NCI-H1417 (cell line): ENCODE measurements around the gene NFATC2IP.
A peak's percentile ranks its signal among the peaks of the same experiment; 100 is the strongest.
"Not testable (repeated sequence)": the region's sequence is repeated elsewhere in the genome, so short reads cannot be mapped to it uniquely, and the experiment has no call there.

Source experiments
- DNase-seq, 3 experiments: peaks; one replicate each; lab custom pipeline; 2025; lab: John Stamatoyannopoulos, UW

The NFATC2IP gene

DNA sequence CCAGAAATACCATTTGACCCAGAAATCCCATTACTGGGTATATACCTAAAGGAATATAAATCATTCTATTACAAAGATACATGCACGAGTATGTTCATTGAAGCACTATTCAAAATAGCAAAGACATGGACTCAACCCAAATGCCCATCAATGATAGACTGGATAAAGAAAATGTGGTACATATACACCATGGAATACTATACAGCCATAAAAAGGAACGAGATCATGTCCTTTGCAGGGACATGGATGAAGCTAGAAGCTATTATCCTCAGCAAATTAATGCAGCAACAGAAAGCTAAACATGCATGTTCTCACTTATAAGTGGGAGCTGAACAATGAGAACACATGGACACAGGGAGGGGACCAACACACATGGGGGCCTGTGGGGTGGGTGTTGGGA is 24.5 kb upstream of the NFATC2IP start:
- DNase-seq, result not testable (repeated sequence)

DNA sequence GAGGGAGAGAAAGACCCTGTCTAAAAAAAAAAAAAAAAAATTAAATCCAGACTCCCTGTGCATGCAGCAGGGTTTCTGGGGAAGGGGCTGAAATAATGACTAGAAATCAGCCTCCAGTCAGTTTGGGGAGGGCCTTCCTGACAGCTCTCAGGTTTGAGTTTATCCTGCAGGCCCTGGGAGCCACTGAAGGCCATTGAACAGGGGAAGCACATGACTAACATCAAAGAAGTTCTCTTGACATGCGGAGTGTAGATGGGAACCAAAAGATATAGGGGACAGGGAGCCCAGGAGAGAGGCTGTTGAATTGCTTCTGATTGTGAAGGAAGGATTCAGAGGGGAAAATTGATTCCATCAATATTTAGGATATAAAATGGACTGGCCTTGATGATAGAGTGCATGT is 22.9 kb upstream of the NFATC2IP start:
- no peak for DNase-seq

DNA sequence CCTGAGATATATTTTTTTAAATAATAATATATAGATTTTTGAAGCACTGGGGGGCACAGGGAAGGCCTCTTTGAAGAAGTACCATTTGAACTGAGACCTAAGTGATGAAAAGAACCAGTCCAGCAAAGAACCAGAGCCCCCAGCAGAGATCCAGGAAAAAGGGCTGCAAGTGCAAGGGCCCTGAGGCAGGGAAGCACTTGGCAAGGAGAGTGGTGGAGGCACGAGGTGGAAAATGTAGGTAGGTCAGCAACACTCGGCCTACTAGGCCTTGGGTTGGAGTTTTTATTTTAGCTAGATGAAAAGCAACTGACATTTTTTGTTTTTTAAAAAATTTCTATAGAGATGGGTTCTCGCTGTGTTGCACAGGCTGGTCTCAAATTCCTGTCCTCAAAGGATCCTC is 20.5 kb upstream of the NFATC2IP start:
- no peak for DNase-seq

DNA sequence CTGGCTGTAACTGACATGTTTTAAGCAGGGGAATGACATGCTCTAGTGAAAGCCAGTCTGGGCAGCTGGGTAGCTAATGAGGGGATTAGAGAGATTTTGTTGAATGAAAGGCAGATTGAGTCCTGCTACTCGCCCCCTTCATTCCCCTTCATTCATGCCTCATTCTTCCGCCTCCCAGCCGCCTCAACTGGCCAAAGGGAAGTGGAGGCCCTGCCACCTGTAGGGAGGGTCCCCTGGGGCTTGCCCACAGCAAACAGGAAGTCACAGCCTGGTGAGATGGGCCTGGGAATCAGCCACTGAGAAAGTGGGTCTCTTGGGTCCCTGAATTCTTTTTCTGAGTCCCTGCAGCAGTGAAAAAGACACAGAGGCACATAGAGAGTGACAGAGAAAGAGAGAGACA is 20.1 kb upstream of the NFATC2IP start:
- peak in 1 of 3 experiments; percentile 3 for DNase-seq

DNA sequence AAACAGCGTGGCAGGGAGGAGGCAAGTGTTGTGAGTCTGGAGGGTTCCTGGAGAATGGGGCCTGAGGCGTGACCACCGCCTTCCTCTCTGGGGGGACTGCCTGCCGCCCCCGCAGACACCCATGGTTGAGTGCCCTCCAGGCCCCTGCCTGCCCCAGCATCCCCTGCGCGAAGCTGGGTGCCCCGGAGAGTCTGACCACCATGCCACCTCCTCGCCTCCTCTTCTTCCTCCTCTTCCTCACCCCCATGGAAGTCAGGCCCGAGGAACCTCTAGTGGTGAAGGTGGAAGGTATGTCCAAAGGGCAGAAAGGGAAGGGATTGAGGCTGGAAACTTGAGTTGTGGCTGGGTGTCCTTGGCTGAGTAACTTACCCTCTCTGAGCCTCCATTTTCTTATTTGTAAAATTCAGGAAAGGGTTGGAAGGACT is 18.9 kb upstream of the NFATC2IP start, which contains the start of gene CD19:
TSS of gene CD19 (plus strand) at position 171 of the 425 bp plus-strand sequence. CDS start at position 201, 30 bp downstream.
- no peak for DNase-seq

DNA sequence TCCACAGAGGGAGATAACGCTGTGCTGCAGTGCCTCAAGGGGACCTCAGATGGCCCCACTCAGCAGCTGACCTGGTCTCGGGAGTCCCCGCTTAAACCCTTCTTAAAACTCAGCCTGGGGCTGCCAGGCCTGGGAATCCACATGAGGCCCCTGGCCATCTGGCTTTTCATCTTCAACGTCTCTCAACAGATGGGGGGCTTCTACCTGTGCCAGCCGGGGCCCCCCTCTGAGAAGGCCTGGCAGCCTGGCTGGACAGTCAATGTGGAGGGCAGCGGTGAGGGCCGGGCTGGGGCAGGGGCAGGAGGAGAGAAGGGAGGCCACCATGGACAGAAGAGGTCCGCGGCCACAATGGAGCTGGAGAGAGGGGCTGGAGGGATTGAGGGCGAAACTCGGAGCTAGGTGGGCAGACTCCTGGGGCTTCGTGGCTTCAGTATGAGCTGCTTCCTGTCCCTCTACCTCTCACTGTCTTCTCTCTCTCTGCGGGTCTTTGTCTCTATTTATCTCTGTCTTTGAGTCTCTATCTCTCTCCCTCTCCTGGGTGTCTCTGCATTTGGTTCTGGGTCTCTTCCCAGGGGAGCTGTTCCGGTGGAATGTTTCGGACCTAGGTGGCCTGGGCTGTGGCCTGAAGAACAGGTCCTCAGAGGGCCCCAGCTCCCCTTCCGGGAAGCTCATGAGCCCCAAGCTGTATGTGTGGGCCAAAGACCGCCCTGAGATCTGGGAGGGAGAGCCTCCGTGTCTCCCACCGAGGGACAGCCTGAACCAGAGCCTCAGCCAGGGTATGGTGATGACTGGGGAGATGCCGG is 18.2 kb upstream of the NFATC2IP start:
- no peak for DNase-seq

DNA sequence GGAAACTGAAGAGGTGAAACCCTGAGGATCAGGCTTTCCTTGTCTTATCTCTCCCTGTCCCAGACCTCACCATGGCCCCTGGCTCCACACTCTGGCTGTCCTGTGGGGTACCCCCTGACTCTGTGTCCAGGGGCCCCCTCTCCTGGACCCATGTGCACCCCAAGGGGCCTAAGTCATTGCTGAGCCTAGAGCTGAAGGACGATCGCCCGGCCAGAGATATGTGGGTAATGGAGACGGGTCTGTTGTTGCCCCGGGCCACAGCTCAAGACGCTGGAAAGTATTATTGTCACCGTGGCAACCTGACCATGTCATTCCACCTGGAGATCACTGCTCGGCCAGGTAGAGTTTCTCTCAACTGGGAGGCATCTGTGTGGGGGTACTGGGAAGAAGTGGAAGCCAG is 17.6 kb upstream of the NFATC2IP start:
- no peak for DNase-seq

DNA sequence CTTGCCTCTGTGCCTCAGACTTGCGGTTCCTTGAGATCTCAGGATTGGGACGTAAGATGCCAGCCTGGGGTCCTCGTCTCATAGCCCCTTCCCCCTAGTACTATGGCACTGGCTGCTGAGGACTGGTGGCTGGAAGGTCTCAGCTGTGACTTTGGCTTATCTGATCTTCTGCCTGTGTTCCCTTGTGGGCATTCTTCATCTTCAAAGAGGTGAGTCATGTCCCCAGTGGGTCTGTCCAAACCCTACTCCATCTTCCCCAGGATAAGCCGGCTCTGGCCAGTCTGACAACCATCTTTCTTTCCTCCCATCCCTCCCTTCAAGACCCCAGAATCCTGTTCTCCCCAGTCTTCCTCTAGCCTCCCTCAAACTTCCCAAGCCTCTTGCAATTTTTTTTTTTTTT is 15.4 kb upstream of the NFATC2IP start:
- DNase-seq, result no peak

DNA sequence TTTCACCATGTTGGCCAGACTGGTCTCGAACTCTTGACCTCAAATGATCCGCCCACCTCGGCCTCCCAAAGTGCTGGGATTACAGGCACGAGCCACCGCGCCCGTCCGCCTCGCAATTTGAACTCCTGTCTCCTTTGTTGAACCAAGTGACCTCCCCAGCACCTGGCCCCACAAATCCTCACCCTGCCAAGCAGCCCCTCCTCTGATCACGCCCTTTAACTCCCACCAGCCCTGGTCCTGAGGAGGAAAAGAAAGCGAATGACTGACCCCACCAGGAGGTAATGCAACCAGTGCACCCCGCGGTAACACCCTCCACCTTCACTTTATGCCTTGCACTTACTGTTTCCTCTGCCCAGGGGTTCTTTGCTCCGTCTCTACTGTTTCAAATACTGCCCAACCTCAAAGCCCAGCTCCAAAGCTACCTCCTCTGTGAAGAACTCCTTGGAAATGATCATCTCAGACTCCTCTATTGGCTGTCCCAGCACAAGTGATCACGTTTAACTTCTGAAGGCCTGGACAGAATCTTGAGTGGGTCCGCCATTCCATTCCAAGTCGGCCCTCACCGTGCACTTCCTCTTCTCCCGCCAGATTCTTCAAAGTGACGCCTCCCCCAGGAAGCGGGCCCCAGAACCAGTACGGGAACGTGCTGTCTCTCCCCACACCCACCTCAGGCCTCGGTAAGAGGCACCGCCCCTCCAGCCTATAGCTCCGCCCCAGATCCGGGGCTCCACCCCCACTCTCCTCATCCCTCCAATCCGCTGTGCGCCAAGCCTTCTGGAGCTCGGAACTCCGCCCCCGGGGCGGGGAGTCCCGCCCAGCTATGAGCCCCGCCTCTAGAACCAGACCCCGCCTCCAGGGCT is 14.6 kb upstream of the NFATC2IP start:
- peak; percentile 54 to 81 (median 71) for DNase-seq

DNA sequence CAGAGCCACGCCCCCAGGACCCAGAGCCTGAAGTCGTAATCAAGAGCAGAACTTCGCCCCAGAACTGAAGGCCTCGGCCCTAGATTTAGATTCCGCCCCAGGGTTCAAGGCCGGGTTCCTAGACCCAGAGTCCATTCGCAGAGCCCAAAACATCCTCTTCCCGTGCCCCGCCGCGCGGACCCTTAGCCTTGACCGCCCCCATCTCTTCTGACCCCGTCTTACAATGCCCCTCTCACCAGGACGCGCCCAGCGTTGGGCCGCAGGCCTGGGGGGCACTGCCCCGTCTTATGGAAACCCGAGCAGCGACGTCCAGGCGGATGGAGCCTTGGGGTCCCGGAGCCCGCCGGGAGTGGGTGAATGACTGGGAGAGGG is 14.0 kb upstream of the NFATC2IP start:
- DNase-seq, result no peak

DNA sequence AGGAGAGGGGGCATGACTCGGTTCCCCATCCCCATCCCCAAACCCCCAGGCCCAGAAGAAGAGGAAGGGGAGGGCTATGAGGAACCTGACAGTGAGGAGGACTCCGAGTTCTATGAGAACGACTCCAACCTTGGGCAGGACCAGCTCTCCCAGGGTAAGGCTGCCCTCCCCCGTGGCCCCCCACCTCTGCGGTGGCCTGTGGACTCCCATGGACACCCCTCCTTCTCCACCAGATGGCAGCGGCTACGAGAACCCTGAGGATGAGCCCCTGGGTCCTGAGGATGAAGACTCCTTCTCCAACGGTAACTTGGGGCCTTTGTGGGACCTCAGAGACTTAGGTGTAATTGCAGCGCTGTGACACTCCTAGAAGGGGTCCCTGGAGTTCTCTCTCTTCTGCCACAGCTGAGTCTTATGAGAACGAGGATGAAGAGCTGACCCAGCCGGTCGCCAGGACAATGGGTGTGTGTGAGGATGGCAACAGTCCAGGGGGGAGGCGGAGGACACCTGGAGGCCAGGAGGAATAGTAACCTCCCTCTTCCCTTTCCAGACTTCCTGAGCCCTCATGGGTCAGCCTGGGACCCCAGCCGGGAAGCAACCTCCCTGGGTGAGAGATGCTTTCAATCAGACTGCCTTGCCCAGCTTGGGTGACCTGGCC is 13.4 kb upstream of the NFATC2IP start:
- no peak for DNase-seq

DNA sequence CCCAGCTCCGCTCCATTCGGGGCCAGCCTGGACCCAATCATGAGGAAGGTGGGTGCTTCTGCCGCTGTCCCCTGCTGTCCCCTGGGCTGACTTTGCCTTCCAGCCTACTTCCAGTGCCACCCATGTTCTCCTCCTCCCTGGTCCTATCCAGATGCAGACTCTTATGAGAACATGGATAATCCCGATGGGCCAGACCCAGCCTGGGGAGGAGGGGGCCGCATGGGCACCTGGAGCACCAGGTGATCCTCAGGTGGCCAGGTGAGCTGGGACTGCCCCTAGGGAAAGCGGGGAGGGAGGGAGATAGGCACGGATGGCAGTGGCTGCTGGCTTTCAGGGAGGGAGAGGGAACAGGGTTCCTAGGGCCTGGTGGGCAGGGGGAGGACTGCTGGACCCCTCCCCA is 12.0 kb upstream of the NFATC2IP start:
- no peak for DNase-seq

DNA sequence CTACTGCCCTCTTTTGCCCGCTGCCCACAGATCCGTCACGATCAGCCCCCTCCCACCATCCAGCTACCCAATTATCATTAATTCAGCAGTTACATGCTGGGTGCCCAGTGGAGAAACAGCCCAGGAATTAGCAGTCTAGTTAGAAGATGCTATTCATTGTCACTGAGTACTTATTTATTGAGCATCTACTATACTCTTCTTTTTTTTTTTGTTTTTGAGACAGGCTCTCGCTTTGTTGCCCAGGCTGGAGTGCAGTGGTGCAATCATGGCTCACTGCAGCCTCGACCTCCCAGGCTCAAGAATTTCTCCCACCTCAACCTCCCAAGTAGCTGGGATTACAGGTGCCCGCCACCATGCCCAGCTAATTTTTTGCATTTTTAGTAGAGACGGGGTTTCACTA is 10.9 kb upstream of the NFATC2IP start:
- not testable (repeated sequence) for DNase-seq

DNA sequence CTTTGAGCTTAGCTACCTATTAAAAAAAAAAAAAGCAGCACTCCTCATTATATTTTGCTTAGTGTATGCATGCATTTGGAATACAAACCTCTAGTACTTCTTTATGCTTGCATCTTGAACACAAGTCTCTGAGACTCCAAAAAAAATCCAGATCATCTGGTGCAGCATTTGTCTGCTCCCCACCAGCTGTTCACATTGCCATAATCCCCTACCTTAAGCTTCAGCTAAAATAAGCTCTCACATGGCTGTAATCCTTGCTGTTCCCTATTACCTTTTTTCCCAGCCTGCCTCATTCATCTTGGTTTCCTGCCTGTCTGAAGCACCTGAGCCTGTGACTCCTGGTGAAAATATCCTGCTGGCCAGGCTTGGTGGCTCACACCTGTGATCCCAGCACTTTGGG is 7.5 kb upstream of the NFATC2IP start:
- DNase-seq, result no peak

DNA sequence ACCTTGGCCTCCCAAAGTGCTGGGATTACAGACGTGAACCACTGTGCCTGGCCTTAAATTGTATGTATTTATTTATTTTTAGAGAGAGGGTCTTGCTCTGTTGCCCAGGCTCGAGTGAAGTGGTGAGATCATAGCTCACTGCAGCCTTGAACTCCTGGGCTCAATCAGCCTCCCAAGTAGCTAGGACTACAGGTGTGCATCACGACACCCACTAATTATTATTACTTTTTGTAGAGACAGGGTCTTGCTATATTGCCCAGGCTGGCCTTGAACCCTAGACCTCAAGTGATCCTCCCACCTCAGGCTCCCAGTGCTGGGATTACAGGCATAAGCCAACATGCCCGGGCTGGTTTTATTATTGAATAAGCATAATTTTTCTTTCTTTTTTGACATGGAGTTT is 4.1 kb upstream of the NFATC2IP start:
- peak in 1 of 3 experiments; percentile 3 for DNase-seq

DNA sequence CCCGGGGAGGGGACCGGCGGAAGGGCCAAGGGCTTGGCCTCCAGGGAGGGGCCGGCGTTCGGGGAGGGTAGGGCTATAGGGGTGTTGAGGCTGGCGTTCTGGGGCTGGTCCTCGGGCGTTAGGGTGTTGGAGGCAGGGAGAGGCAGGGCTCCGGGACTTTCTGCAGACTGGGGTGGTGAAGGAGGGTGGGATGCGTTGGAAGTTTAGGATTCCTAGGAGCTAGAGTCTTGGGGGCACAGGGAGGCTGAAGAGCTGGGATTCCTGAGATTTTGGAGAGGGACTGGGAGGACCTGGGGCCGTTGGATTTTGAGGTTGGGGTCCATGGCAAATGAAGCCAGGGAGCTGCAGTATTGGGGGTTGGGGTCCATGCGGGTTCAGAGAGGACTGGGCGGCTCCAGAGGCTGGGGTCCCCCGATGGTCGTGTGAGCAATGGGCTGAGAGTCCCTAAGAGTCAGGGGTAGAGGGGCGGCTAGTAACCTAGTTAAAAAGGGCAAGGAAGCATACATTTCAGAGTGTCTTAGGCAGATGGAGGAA is 740 bp downstream of the NFATC2IP start:
- DNase-seq, result no peak

DNA sequence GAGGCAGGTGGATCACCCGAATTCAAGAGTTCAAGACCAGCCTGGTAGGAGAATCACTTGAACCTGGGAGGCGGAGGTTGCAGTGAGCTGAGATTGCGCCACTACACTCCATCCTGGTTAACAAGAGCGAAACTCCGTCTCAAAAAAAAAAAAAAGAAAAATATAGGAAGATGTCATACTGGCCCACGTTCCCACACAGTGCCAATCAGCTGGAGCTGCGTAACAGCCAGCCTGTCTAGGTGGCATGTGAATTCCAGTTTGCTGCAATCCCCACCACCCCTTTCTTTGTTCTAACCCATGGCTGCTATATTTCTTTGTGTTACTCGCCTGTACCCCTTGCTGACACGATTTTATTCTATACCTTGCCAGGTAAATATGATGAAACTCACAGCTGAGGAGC is 7.5 kb downstream of the NFATC2IP start:
- DNase-seq, result no peak

DNA sequence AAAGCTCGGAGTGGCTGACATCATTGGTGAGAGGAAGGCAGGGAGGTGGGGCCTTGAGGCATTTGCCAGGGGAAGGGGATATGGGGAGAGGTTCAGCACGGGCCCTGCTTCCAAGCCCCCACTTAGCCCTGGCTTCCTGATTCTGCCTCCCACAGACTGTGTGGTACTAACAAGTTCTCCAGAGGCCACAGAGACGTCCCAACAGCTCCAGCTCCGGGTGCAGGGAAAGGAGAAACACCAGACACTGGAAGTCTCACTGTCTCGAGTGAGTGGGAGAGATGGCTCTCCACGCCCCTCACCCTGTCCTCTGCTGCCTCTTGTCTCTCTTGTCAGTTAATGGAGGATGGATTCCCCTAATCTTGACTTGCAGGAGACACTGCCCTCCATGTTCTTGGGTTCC is 8.1 kb downstream of the NFATC2IP start:
- DNase-seq, result no peak

DNA sequence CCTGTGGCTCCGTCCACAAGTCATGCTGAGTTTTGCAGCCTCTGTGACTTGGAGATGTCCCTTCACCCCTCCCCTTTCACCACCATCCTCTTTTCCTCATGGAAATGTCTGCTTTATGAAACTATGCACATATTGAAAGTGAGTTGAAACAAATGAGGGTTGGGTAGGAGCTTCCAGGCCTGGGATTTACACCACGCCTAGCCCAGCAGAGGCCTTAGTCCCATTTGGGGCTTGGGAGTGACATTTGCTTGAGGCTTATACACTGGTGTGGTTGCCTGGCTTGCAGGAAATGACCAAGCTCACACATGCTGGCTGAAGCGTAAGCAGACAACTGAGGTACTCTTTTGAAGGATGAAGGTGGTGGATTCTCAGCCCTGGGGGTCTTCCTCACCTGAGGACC is 13.3 kb downstream of the NFATC2IP start:
- DNase-seq, result no peak

DNA sequence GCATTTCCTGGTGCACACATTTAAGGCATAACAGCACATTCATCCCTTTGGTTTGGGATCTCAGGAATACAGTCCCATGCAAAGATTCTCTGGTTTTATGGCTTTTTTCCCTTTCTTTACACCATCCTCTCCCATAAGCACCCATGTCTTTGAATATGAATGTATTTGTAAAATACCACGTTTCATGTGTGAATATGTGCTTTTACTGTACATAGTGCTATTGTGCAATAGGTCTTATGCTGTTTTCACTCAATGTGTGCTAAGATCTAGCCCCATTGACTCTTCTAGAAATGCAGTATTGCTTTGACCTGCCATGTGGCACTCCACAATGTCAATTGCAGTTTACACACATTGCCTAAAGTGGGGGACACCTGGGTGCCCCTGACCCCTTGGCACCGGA is 13.8 kb downstream of the NFATC2IP start:
- no peak for DNase-seq

DNA sequence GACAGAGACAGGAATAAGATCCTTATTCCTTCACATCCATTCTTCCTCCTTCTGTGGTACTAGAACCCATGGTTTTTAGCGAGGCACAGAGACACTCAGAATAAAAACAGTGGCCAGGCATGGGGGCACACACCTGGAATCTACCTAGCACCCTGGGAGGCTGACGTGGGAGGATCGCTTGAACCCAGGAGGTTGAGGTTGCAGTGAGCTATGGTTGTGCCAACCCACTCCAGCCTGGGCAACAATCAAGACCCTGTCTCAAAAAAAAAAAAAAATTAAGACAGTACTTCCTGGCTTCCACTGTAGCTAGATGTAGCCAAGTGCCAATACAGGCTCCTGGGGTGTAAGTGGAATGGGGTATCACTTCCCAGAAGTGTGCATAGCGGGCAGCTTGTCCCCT is 16.4 kb downstream of the NFATC2IP start:
- no peak for DNase-seq

DNA sequence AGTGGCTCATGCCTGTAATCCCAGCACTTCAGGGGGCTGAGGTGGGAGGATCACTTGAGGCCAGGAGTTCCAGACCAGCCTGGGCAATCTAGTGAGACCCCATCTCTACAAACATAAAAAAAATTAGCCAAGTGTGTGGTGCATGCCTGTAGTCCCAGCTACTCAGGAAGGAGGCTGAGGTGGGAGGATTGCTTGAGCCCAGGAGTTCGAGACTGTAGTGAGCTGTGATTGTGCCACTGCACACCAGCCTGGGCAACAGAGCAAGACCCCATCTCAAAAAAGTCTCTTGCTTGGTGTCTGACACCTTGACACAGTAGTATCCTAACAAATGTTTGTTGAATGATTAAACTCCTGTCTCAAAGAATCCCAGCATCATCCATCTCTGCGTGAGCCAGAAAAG is 19.0 kb downstream of the NFATC2IP start:
- DNase-seq, result not testable (repeated sequence)
